Central memory CD8-positive, alpha-beta T cell (primary cell): ENCODE measurements around the gene EPB41.
"Not testable (repeated sequence)": the region's sequence is repeated elsewhere in the genome, so short reads cannot be mapped to it uniquely, and the experiment has no call there.

ENCODE experiments used
- ATAC-seq: fragments of 150-1000 bp; cut with Tn5 transposase; replicated peaks from 2 replicates; pipeline ENCODE4 v1.10.0; 2022; ENCODE audit warnings: mild to moderate bottlenecking, moderate FRiP score, moderate number of reproducible peaks; ENCODE audit not compliant: poor library complexity, severe bottlenecking; ENCODE audit errors: extremely low read depth
- DNase-seq, 2 donors: peaks; one replicate each; pipeline ENCODE4 v3.0.0; 2021; ENCODE audit warnings: low spot score in 2 of 2
- H3K27ac Mint-ChIP-seq: one replicate; pipeline ENCODE4 v1.8.0; 2022; ENCODE audit warnings: low read depth, mild to moderate bottlenecking, moderate library complexity, mixed read lengths
- H3K27me3 Mint-ChIP-seq: one replicate; pipeline ENCODE4 v1.8.0; 2022; ENCODE audit warnings: mixed read lengths
- H3K36me3 Mint-ChIP-seq: one replicate; pipeline ENCODE4 v1.8.0; 2022; ENCODE audit warnings: mild to moderate bottlenecking, moderate library complexity, mixed read lengths; ENCODE audit not compliant: insufficient read depth
- H3K4me1 Mint-ChIP-seq: one replicate; pipeline ENCODE4 v1.8.0; 2022; ENCODE audit warnings: mixed read lengths
- H3K4me3 Mint-ChIP-seq: one replicate; pipeline ENCODE4 v1.8.0; 2022; ENCODE audit warnings: mild to moderate bottlenecking, moderate library complexity, mixed read lengths
- H3K9me3 Mint-ChIP-seq: one replicate; pipeline ENCODE4 v1.8.0; 2022; ENCODE audit warnings: mixed read lengths

The EPB41 gene

GRCh38 chr1:28943581-28943980 is 29.2 kb downstream of the EPB41 start:
- not testable (repeated sequence) for H3K27ac Mint-ChIP-seq, ATAC-seq, H3K27me3 Mint-ChIP-seq, DNase-seq, H3K9me3 Mint-ChIP-seq, H3K36me3 Mint-ChIP-seq, H3K4me3 Mint-ChIP-seq
- H3K4me1 Mint-ChIP-seq: peaks cover 46% of the 10 kb centered on the region

- Mint-ChIP-seq H3K36me3 (peaks cover 5% of the 10 kb centered on the region), H3K9me3 (no peaks in the 10 kb centered on the region), H3K4me1 (peaks cover 30% of the 10 kb centered on the region), H3K4me3 (no peak overlapping the region), H3K27me3 (no peaks in the 10 kb centered on the region), H3K27ac (no peak overlapping the region)
- no peak for DNase-seq
- ATAC-seq: no peak
These were observed 35.6 kb downstream of the EPB41 start for GRCh38 chr1:28950006-28950405.

GRCh38 chr1:28950449-28950848 is 36.1 kb downstream of the EPB41 start:
- H3K9me3 Mint-ChIP-seq: no peaks in the 10 kb centered on the region
- H3K4me1 Mint-ChIP-seq: peaks cover 32% of the 10 kb centered on the region
- DNase-seq: no peak

GRCh38 chr1:28954126-28954726 is 39.9 kb downstream of the EPB41 start:
- no peaks in the 10 kb centered on the region for H3K9me3 Mint-ChIP-seq
- no peaks in the 10 kb centered on the region for H3K27me3 Mint-ChIP-seq
- H3K27ac Mint-ChIP-seq: no peak overlapping the region
- peaks cover 4% of the 10 kb centered on the region for H3K36me3 Mint-ChIP-seq
- H3K4me1 Mint-ChIP-seq: peaks cover 52% of the 10 kb centered on the region
- ATAC-seq: no peak
- no peak overlapping the region for H3K4me3 Mint-ChIP-seq
- DNase-seq: no peak

More at GRCh38 chr1:28950449-28950848, 36.1 kb downstream of the EPB41 start:
- H3K27me3 Mint-ChIP-seq: no peaks in the 10 kb centered on the region
- H3K27ac Mint-ChIP-seq: peak overlapping the region; percentile 49
- H3K4me3 Mint-ChIP-seq: no peak overlapping the region
- no peak for ATAC-seq
- peaks cover 5% of the 10 kb centered on the region for H3K36me3 Mint-ChIP-seq

- no peak overlapping the region for H3K27ac Mint-ChIP-seq
These were observed 41.7 kb downstream of the EPB41 start for GRCh38 chr1:28956038-28956464.

GRCh38 chr1:28962114-28962831 is 47.9 kb downstream of the EPB41 start:
- H3K36me3 Mint-ChIP-seq, DNase-seq, ATAC-seq, H3K27me3 Mint-ChIP-seq, H3K9me3 Mint-ChIP-seq: not testable (repeated sequence)
- Mint-ChIP-seq H3K27ac (peak overlapping the region; percentile 53), H3K4me1 (peaks cover 68% of the 10 kb centered on the region), H3K4me3 (peak overlapping the region; percentile 10)

More at GRCh38 chr1:28956038-28956464, 41.7 kb downstream of the EPB41 start:
- ATAC-seq: no peak
- DNase-seq: no peak
- Mint-ChIP-seq H3K4me1 (peaks cover 51% of the 10 kb centered on the region), H3K9me3 (no peaks in the 10 kb centered on the region), H3K36me3 (peaks cover 4% of the 10 kb centered on the region), H3K4me3 (no peak overlapping the region), H3K27me3 (no peaks in the 10 kb centered on the region)

GRCh38 chr1:28965271-28965870 is 51.0 kb downstream of the EPB41 start:
- H3K4me1 Mint-ChIP-seq: peaks cover 49% of the 10 kb centered on the region
- peaks cover 7% of the 10 kb centered on the region for H3K36me3 Mint-ChIP-seq
- ATAC-seq (peak; percentile 52), DNase-seq (no peak)
- H3K9me3 Mint-ChIP-seq: no peaks in the 10 kb centered on the region
- no peaks in the 10 kb centered on the region for H3K27me3 Mint-ChIP-seq
- peak overlapping the region; percentile 73 for H3K27ac Mint-ChIP-seq
- no peak overlapping the region for H3K4me3 Mint-ChIP-seq

- Mint-ChIP-seq H3K9me3 (no peaks in the 10 kb centered on the region), H3K27me3 (no peaks in the 10 kb centered on the region), H3K4me3 (no peak overlapping the region), H3K36me3 (peaks cover 8% of the 10 kb centered on the region), H3K27ac (peak overlapping the region; percentile 22), H3K4me1 (peaks cover 48% of the 10 kb centered on the region)
- ATAC-seq (no peak), DNase-seq (no peak)
These were observed 52.2 kb downstream of the EPB41 start for GRCh38 chr1:28966617-28967016.

- no peak for DNase-seq
- no peak for ATAC-seq
- Mint-ChIP-seq H3K36me3 (peaks cover 6% of the 10 kb centered on the region), H3K4me1 (peaks cover 52% of the 10 kb centered on the region), H3K4me3 (no peak overlapping the region), H3K27me3 (no peaks in the 10 kb centered on the region), H3K27ac (no peak overlapping the region), H3K9me3 (no peaks in the 10 kb centered on the region)
These were observed 57.8 kb downstream of the EPB41 start for GRCh38 chr1:28971980-28972771.

- ATAC-seq (no peak), DNase-seq (no peak)
- no peak overlapping the region for H3K4me3 Mint-ChIP-seq
- H3K36me3 Mint-ChIP-seq: peaks cover 6% of the 10 kb centered on the region
- no peaks in the 10 kb centered on the region for H3K27me3 Mint-ChIP-seq
- no peaks in the 10 kb centered on the region for H3K9me3 Mint-ChIP-seq
- peaks cover 69% of the 10 kb centered on the region for H3K4me1 Mint-ChIP-seq
- H3K27ac Mint-ChIP-seq: peak overlapping the region; percentile 81
These were observed 59.4 kb downstream of the EPB41 start for GRCh38 chr1:28973596-28974421.

- Mint-ChIP-seq H3K4me3 (no peak overlapping the region), H3K4me1 (peaks cover 75% of the 10 kb centered on the region), H3K27me3 (no peaks in the 10 kb centered on the region), H3K9me3 (no peaks in the 10 kb centered on the region), H3K36me3 (peaks cover 6% of the 10 kb centered on the region), H3K27ac (no peak overlapping the region)
- ATAC-seq (no peak), DNase-seq (no peak)
These were observed 60.1 kb downstream of the EPB41 start for GRCh38 chr1:28974432-28974831.

- H3K27ac Mint-ChIP-seq: no peak overlapping the region
- no peak for ATAC-seq
- no peaks in the 10 kb centered on the region for H3K27me3 Mint-ChIP-seq
- DNase-seq: no peak
- peaks cover 4% of the 10 kb centered on the region for H3K36me3 Mint-ChIP-seq
- no peaks in the 10 kb centered on the region for H3K9me3 Mint-ChIP-seq
- no peak overlapping the region for H3K4me3 Mint-ChIP-seq
- peaks cover 85% of the 10 kb centered on the region for H3K4me1 Mint-ChIP-seq
These were observed 61.9 kb downstream of the EPB41 start for GRCh38 chr1:28976248-28976647.
